Kidney epithelial cell (primary cell): ENCODE results near the gene IMP4. TPM values are rescaled to one million over a fixed set of nuclear protein-coding genes. Genes with fewer than 3 reads are reported as not detected.

Source experiments
- DNase-seq: peaks from one replicate; pipeline ENCODE4 v3.0.0-alpha.2; 2010; ENCODE audit warnings: low read depth
- H3K27me3 ChIP-seq: 2 replicates; pipeline ENCODE4 v1.6.0; 2011; ENCODE audit warnings: low read length; ENCODE audit not compliant: control insufficient read depth, insufficient read depth
- H3K36me3 ChIP-seq: 2 replicates; pipeline ENCODE4 v1.5.1; 2011; ENCODE audit warnings: low read length; ENCODE audit not compliant: control insufficient read depth, insufficient read depth
- H3K4me3 ChIP-seq: 2 replicates; pipeline ENCODE4 v1.5.1; 2011; ENCODE audit warnings: low read depth, mild to moderate bottlenecking, control low read depth, low read length
- CTCF ChIP-seq: IDR thresholded peaks from 2 replicates; pipeline ENCODE4 v1.5.1; 2011; ENCODE audit warnings: mild to moderate bottlenecking, moderate library complexity, low read length, control low read depth, inconsistent platforms; ENCODE audit not compliant: insufficient read depth, poor library complexity, severe bottlenecking
- total RNA-seq: library from RNA; depleted of rRNA; stranded (reverse); fragments of >200 nt; gene quantifications from 2 replicates; pipeline ENCODE4 v1.2.3, GENCODE V29; 2015

The IMP4 gene
- total RNA-seq, 1 donor from 2014 or later = 121 TPM

GRCh38 chr2:130378898-130379214 is 36.2 kb downstream of the IMP4 start:
- no peak for TF ChIP-seq CTCF
- Histone ChIP-seq H3K36me3 (no peaks in the 10 kb centered on the region), H3K4me3 (no peak overlapping the region), H3K27me3 (no peaks in the 10 kb centered on the region)
- no peak for DNase-seq

- DNase-seq = no peak
- no peaks in the 10 kb centered on the region for H3K27me3 ChIP-seq
- no peaks in the 10 kb centered on the region for H3K36me3 ChIP-seq
- no peak overlapping the region for H3K4me3 ChIP-seq
- TF ChIP-seq CTCF = no peak
Measured at GRCh38 chr2:130380096-130380934, 37.6 kb downstream of the IMP4 start.

GRCh38 chr2:130381145-130381544 is 38.4 kb downstream of the IMP4 start:
- Histone ChIP-seq H3K4me3 (no peak overlapping the region), H3K36me3 (no peaks in the 10 kb centered on the region), H3K27me3 (no peaks in the 10 kb centered on the region)
- TF ChIP-seq CTCF = no peak
- DNase-seq = no peak

- H3K27me3 ChIP-seq = no peaks in the 10 kb centered on the region
- no peak for DNase-seq
- no peaks in the 10 kb centered on the region for H3K36me3 ChIP-seq
- H3K4me3 ChIP-seq = no peak overlapping the region
- no peak for TF ChIP-seq CTCF
Measured at GRCh38 chr2:130381619-130382018, 38.9 kb downstream of the IMP4 start.

GRCh38 chr2:130382313-130382917 is 39.7 kb downstream of the IMP4 start:
- no peak overlapping the region for H3K4me3 ChIP-seq
- no peaks in the 10 kb centered on the region for H3K36me3 ChIP-seq
- TF ChIP-seq CTCF = no peak
- no peak for DNase-seq
- H3K27me3 ChIP-seq = no peaks in the 10 kb centered on the region
